Measurements from ENCODE around the gene AGPAT4. TPM values are rescaled to one million over a fixed set of nuclear protein-coding genes. Genes with fewer than 3 reads are reported as not detected.
"Not testable (repeated sequence)": the region's sequence is repeated elsewhere in the genome, so short reads cannot be mapped to it uniquely, and the experiment has no call there.

AGPAT4 gene
- total and polyA plus RNA-seq, 2 experiments from 2014 or later: 10.6 to 11.8 TPM

DNA sequence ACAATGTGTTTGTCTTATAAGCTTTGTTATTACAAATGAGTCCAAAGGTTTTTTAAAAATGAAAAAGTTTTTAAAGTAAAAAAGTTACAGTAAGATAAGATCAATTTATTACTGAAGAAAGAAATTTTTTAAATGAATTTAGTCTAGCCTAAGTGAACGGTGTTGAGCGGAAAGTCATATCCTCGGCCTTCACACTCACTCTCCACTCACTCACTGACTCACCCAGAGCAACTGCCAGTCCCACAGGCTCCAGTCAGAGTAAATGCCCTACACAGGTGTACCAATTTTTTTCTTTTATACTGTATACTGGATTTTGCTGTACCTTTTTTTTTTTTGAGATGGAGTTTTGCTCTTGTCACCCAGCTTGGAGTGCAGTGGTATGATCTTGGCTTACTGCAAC lies 42.7 kb upstream of the AGPAT4 start:
- H3K4me1 ChIP-seq (ENCODE audit: insufficient read depth): no peaks in the 10 kb centered on the region
- H3K4me2 ChIP-seq: no peak overlapping the region
- WGBS (ENCODE audit: low lambda C conversion rate, missing lambda C conversion rate): 93% methylated on average over 3 of the region's 3 CpGs
- H3K9me2 ChIP-seq (replicated peaks; ENCODE audit: insufficient read depth): no peaks in the 10 kb centered on the region
- H3K9me3 ChIP-seq (ENCODE audit: low read depth): no peaks in the 10 kb centered on the region
- DNase-seq (ENCODE audit: low spot score): no peak
- no peak for TF ChIP-seq EZH2phosphoT487 (IDR thresholded peaks at IDR 0.05; ENCODE audit: low read depth, severe bottlenecking, unreplicated experiment)
- no peak for TF ChIP-seq EZH2 (IDR thresholded peaks at IDR 0.05; ENCODE audit: borderline replicate concordance)
- no peak for TF ChIP-seq CTCF (IDR thresholded peaks at IDR 0.05; ENCODE audit: poor library complexity)
- no peak overlapping the region for H3K27ac ChIP-seq
- no peaks in the 10 kb centered on the region for H3K36me3 ChIP-seq (replicated peaks; ENCODE audit: insufficient read depth, low read depth)
- no peaks in the 10 kb centered on the region for H4K20me1 ChIP-seq (ENCODE audit: insufficient read depth, poor library complexity, severe bottlenecking)
- H3K4me3 ChIP-seq: no peak overlapping the region
- H3K79me2 ChIP-seq: no peaks in the 10 kb centered on the region
- H2AFZ ChIP-seq: no peak overlapping the region
- H3K27me3 ChIP-seq: no peaks in the 10 kb centered on the region

- not testable (repeated sequence) for H3K27ac ChIP-seq; H4K20me1 ChIP-seq (ENCODE audit: insufficient read depth, poor library complexity, severe bottlenecking); H3K79me2 ChIP-seq; H2AFZ ChIP-seq; H3K4me2 ChIP-seq; H3K9me3 ChIP-seq (ENCODE audit: low read depth); H3K9me2 ChIP-seq (replicated peaks; ENCODE audit: insufficient read depth); H3K4me1 ChIP-seq (ENCODE audit: insufficient read depth); H3K27me3 ChIP-seq; DNase-seq (ENCODE audit: low spot score); H3K4me3 ChIP-seq; H3K36me3 ChIP-seq (replicated peaks; ENCODE audit: insufficient read depth, low read depth)
- 92% methylated on average over 15 of the region's 15 CpGs for WGBS (ENCODE audit: low lambda C conversion rate, missing lambda C conversion rate)
Measured at GRCh38 chr6:161315246-161315917, 41.5 kb upstream of the AGPAT4 start.

DNA sequence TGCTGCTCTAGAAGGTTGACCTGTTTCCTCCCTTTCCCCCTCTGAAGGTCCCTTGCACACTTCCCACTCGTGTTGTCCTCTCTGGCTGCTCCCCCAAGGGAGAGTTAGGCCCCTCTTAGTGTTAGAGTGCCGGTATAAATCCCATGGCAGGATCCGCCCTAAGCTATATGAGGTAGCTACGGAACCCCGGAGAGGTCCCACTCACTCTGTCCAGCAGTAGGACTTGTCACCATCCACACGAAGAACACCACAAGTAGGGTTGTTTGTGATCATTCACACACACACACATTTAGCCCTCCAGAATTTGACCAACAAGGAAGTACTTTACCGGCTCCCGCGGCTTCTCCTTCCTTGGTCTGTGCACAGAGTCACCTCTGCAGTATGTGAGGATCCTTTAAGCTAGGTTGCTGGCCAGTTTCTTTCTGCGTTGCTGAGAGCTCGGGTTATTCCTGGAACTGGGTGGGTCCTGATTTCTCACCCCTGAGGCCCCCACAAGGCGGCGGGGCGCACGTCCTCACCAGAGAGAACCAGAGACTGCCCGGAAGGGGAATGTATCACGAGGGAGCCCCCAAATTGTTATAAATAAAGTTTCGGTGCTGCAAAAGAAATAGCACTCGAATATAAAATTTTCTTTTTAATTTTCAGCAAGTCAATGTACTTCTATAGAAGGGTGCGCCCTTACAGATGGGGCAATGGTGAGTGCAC lies 40.8 kb upstream of the AGPAT4 start:
- not testable (repeated sequence) for H3K27me3 ChIP-seq; H3K27ac ChIP-seq; H3K9me3 ChIP-seq (ENCODE audit: low read depth); H4K20me1 ChIP-seq (ENCODE audit: insufficient read depth, poor library complexity, severe bottlenecking); H2AFZ ChIP-seq; H3K9me2 ChIP-seq (replicated peaks; ENCODE audit: insufficient read depth); H3K79me2 ChIP-seq; H3K4me2 ChIP-seq; H3K4me1 ChIP-seq (ENCODE audit: insufficient read depth); H3K36me3 ChIP-seq (replicated peaks; ENCODE audit: insufficient read depth, low read depth); DNase-seq (ENCODE audit: low spot score); H3K4me3 ChIP-seq
- WGBS (ENCODE audit: low lambda C conversion rate, missing lambda C conversion rate): 94% methylated on average over 20 of the region's 20 CpGs

DNA sequence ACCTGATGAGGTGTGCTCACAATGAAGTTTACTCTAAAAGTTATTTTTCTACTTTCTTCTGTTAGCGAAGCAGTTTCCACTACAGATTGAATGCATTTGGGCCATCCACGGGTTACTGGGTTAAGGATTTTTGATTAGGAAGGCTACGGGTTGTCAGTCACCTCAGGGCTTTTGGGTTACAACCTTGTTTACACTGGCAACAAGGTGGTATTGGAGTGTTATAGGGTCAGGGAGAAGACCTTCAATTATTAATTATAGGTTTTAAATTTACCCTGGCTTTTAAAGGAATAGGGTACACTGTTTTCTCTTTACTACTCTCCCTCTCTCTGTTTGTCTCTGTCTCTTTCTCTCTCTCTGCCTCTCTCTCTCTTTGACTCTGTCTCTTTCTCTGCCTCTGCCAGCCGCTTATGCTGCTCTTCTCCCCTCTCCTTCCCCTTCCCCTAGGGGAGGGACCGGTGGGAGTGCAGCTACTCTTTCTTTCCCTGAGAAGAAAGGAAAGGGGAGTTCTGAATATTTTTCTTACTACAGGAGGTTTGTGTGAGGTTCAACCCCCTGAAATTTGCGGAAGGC lies 40.2 kb upstream of the AGPAT4 start:
- TF ChIP-seq EZH2 (IDR thresholded peaks at IDR 0.05; ENCODE audit: borderline replicate concordance): no peak
- Histone ChIP-seq H3K36me3 (replicated peaks; ENCODE audit: insufficient read depth, low read depth) (no peaks in the 10 kb centered on the region), H4K20me1 (ENCODE audit: insufficient read depth, poor library complexity, severe bottlenecking) (no peaks in the 10 kb centered on the region), H3K27me3 (no peaks in the 10 kb centered on the region), H3K27ac (no peak overlapping the region), H3K4me2 (no peak overlapping the region), H2AFZ (no peak overlapping the region), H3K4me1 (ENCODE audit: insufficient read depth) (no peaks in the 10 kb centered on the region), H3K9me3 (ENCODE audit: low read depth) (no peaks in the 10 kb centered on the region), H3K4me3 (no peak overlapping the region), H3K79me2 (no peaks in the 10 kb centered on the region), H3K9me2 (replicated peaks; ENCODE audit: insufficient read depth) (no peaks in the 10 kb centered on the region)
- 74% methylated on average over 6 of the region's 6 CpGs for WGBS (ENCODE audit: low lambda C conversion rate, missing lambda C conversion rate)
- DNase-seq (ENCODE audit: low spot score): no peak

- H3K4me2 ChIP-seq; H3K27ac ChIP-seq; H3K4me1 ChIP-seq (ENCODE audit: insufficient read depth); DNase-seq (ENCODE audit: low spot score); H3K9me3 ChIP-seq (ENCODE audit: low read depth); H3K9me2 ChIP-seq (replicated peaks; ENCODE audit: insufficient read depth); H4K20me1 ChIP-seq (ENCODE audit: insufficient read depth, poor library complexity, severe bottlenecking); H3K36me3 ChIP-seq (replicated peaks; ENCODE audit: insufficient read depth, low read depth); H2AFZ ChIP-seq; H3K27me3 ChIP-seq; H3K79me2 ChIP-seq; H3K4me3 ChIP-seq: not testable (repeated sequence)
- 47% methylated on average over 3 of the region's 3 CpGs for WGBS (ENCODE audit: low lambda C conversion rate, missing lambda C conversion rate)
Measured at GRCh38 chr6:161313475-161313874, 39.6 kb upstream of the AGPAT4 start.

- H3K9me2 ChIP-seq (replicated peaks; ENCODE audit: insufficient read depth); H4K20me1 ChIP-seq (ENCODE audit: insufficient read depth, poor library complexity, severe bottlenecking); H2AFZ ChIP-seq; H3K36me3 ChIP-seq (replicated peaks; ENCODE audit: insufficient read depth, low read depth); DNase-seq (ENCODE audit: low spot score); H3K4me2 ChIP-seq; H3K9me3 ChIP-seq (ENCODE audit: low read depth); H3K4me3 ChIP-seq; H3K79me2 ChIP-seq; H3K27ac ChIP-seq; H3K4me1 ChIP-seq (ENCODE audit: insufficient read depth); H3K27me3 ChIP-seq: not testable (repeated sequence)
- WGBS (ENCODE audit: low lambda C conversion rate, missing lambda C conversion rate): 89% methylated on average over 7 of the region's 7 CpGs
Measured at GRCh38 chr6:161309774-161310173, 35.9 kb upstream of the AGPAT4 start.

All from hepatocyte (in vitro differentiated cells).